Renal pelvis (tissue), 12 donors: Measurements from ENCODE around the gene ZNF605. TPM values are rescaled to one million over a fixed set of nuclear protein-coding genes. Genes with fewer than 3 reads are reported as not detected.
"Not testable (repeated sequence)": the region's sequence is repeated elsewhere in the genome, so short reads cannot be mapped to it uniquely, and the experiment has no call there.

Experiments used
- DNase-seq: peaks from one replicate; pipeline ENCODE4 v3.0.0-alpha.2; 2013
- long read RNA-seq, 16 experiments: transcript quantifications; one replicate each; lab custom pipeline, GENCODE V29; 2026
- polyA plus RNA-seq, 3 donors: library from polyadenylated mRNA; unstranded; fragments of 120-200 nt; gene quantifications; one replicate each; pipeline ENCODE4 v1.2.1, GENCODE V29; 2013; ENCODE audit not compliant: insufficient read length in 3 of 3

ZNF605 gene
- 10 to 100 TPM; 19.6 to 32.8 (median 27.7) TPM for polyA plus RNA-seq
- long read RNA-seq, donor 1, transcript ZNF605-201 (4 exons, 838 nt): major isoform, 5 of 11 reads
- long read RNA-seq, donor 1, partial matches to known transcripts: 5 of 11 reads
- long read RNA-seq, donor 1, other reads (novel, unspliced or antisense): 0 of 11 reads
- long read RNA-seq, donor 2, partial matches to known transcripts: 0 of 3 reads
- long read RNA-seq, donor 2, other reads (novel, unspliced or antisense): 0 of 3 reads
- long read RNA-seq, donor 3, full-length matches to known transcripts: 5 of 5 reads
- long read RNA-seq, donor 3, partial matches to known transcripts: 0 of 5 reads
- long read RNA-seq, donor 3, other reads (novel, unspliced or antisense): 0 of 5 reads
- long read RNA-seq, donor 4, partial matches to known transcripts: 0 of 1 reads
- long read RNA-seq, donor 4, other reads (novel, unspliced or antisense): 0 of 1 reads
- long read RNA-seq, donor 5, partial matches to known transcripts: 0 of 1 reads
- long read RNA-seq, donor 5, other reads (novel, unspliced or antisense): 0 of 1 reads
- long read RNA-seq, donor 6, full-length matches to known transcripts: 3 of 17 reads
- long read RNA-seq, donor 6, partial matches to known transcripts: 6 of 17 reads
- long read RNA-seq, donor 6, other reads (novel, unspliced or antisense): 8 of 17 reads
- long read RNA-seq, donor 7, partial matches to known transcripts: 0 of 3 reads
- long read RNA-seq, donor 7, other reads (novel, unspliced or antisense): 0 of 3 reads
- long read RNA-seq, donor 8, partial matches to known transcripts: 5 of 7 reads
- long read RNA-seq, donor 8, other reads (novel, unspliced or antisense): 0 of 7 reads
- long read RNA-seq, donor 9, partial matches to known transcripts: 0 of 6 reads
- long read RNA-seq, donor 9, other reads (novel, unspliced or antisense): 0 of 6 reads
- long read RNA-seq, donor 10, partial matches to known transcripts: 0 of 3 reads
- long read RNA-seq, donor 10, other reads (novel, unspliced or antisense): 0 of 3 reads
- long read RNA-seq, donor 11, full-length matches to known transcripts: 8 of 8 reads
- long read RNA-seq, donor 11, partial matches to known transcripts: 0 of 8 reads
- long read RNA-seq, donor 11, other reads (novel, unspliced or antisense): 0 of 8 reads
- long read RNA-seq, donor 12, partial matches to known transcripts: 7 of 21 reads
- long read RNA-seq, donor 12, other reads (novel, unspliced or antisense): 10 of 21 reads
- long read RNA-seq, donor 13, partial matches to known transcripts: 0 of 3 reads
- long read RNA-seq, donor 13, other reads (novel, unspliced or antisense): 0 of 3 reads
- long read RNA-seq, donor 14: 0 reads
- long read RNA-seq, donor 15, full-length matches to known transcripts: 4 of 9 reads
- long read RNA-seq, donor 15, partial matches to known transcripts: 5 of 9 reads
- long read RNA-seq, donor 15, other reads (novel, unspliced or antisense): 0 of 9 reads
- long read RNA-seq, donor 16, full-length matches to known transcripts: 8 of 13 reads
- long read RNA-seq, donor 16, partial matches to known transcripts: 5 of 13 reads
- long read RNA-seq, donor 16, other reads (novel, unspliced or antisense): 0 of 13 reads

- DNase-seq: peak; percentile 94
These were observed at the start of gene ZNF605 for GRCh38 chr12:132956011-132956788. Gene ZNF605, minus strand, starts transcription at chr12:132956306. Its CDS starts 10,671 bp downstream, at chr12:132945635.

GRCh38 chr12:132998741-132999140, 42.6 kb upstream of the ZNF605 start:
- no peak for DNase-seq

GRCh38 chr12:132986885-132987225, 30.7 kb upstream of the ZNF605 start:
- DNase-seq: no peak

- DNase-seq: peak; percentile 96
These were observed 30.1 kb upstream of the ZNF605 start, which contains the start of gene ZNF26 for GRCh38 chr12:132986001-132986884. Gene ZNF26, plus strand, starts transcription at chr12:132986367. Its CDS starts 474 bp downstream, at chr12:132986841.

- DNase-seq: not testable (repeated sequence)
These were observed 20.8 kb upstream of the ZNF605 start for GRCh38 chr12:132976870-132977269.

- DNase-seq: no peak
These were observed 16.3 kb upstream of the ZNF605 start for GRCh38 chr12:132972374-132972773.

GRCh38 chr12:132967736-132968135, 11.6 kb upstream of the ZNF605 start:
- DNase-seq: no peak

GRCh38 chr12:132966676-132967415, 10.7 kb upstream of the ZNF605 start:
- no peak for DNase-seq

GRCh38 chr12:132965796-132966195, 9.7 kb upstream of the ZNF605 start:
- no peak for DNase-seq

GRCh38 chr12:132963947-132964346, 7.8 kb upstream of the ZNF605 start:
- not testable (repeated sequence) for DNase-seq

- DNase-seq: not testable (repeated sequence)
These were observed 5.7 kb upstream of the ZNF605 start for GRCh38 chr12:132961790-132962189.

GRCh38 chr12:132955094-132956010, 754 bp downstream of the ZNF605 start:
- DNase-seq: peak; percentile 42

GRCh38 chr12:132954471-132955048, 1.5 kb downstream of the ZNF605 start:
- no peak for DNase-seq

GRCh38 chr12:132953771-132954170, 2.3 kb downstream of the ZNF605 start:
- DNase-seq: no peak

- no peak for DNase-seq
These were observed 3.0 kb downstream of the ZNF605 start for GRCh38 chr12:132953163-132953425.

- DNase-seq: no peak
These were observed 3.5 kb downstream of the ZNF605 start for GRCh38 chr12:132952371-132953162.
